Measurements from ENCODE around the gene HS6ST2.

- TF ChIP-seq, protein P1, sequence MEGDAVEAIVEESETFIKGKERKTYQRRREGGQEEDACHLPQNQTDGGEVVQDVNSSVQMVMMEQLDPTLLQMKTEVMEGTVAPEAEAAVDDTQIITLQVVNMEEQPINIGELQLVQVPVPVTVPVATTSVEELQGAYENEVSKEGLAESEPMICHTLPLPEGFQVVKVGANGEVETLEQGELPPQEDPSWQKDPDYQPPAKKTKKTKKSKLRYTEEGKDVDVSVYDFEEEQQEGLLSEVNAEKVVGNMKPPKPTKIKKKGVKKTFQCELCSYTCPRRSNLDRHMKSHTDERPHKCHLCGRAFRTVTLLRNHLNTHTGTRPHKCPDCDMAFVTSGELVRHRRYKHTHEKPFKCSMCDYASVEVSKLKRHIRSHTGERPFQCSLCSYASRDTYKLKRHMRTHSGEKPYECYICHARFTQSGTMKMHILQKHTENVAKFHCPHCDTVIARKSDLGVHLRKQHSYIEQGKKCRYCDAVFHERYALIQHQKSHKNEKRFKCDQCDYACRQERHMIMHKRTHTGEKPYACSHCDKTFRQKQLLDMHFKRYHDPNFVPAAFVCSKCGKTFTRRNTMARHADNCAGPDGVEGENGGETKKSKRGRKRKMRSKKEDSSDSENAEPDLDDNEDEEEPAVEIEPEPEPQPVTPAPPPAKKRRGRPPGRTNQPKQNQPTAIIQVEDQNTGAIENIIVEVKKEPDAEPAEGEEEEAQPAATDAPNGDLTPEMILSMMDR (IDR thresholded peaks at IDR 0.05), result no peak
- TF ChIP-seq POLR2A (IDR thresholded peaks at IDR 0.05), result no peak
- TF ChIP-seq EP300 (IDR thresholded peaks at IDR 0.05), result no peak
- TF ChIP-seq POLR2AphosphoS5 (IDR thresholded peaks at IDR 0.05), result no peak
These were observed 163.2 kb downstream of the HS6ST2 start for GRCh38 chrX:132795181-132795580.
